HEK293 (cell line): ENCODE data around the gene CDYL.

ENCODE experiments used
- CTCF ChIA-PET: fragments of 350-600 bp; formaldehyde crosslinking; extraction: SDS; loops from one replicate; lab custom pipeline; 2021; ENCODE audit warnings: antibody characterized with exemption; lab: Yijun Ruan, JAX
- POLR2A ChIA-PET: fragments of 300-600 bp; formaldehyde crosslinking; extraction: SDS; loops from one replicate; lab custom pipeline; 2020; ENCODE audit warnings: antibody characterized with exemption, inconsistent platforms; lab: Yijun Ruan, JAX
- H3K27ac ChIP-seq: fragments of 200-500 bp; sonication (Bioruptor generic); 2 replicates; pipeline ENCODE4 v1.5.1; 2014; ENCODE audit warnings: low read depth, low read length, control low read depth, inconsistent platforms; ENCODE audit errors: extremely low read depth
- H3K36me3 ChIP-seq, 2 experiments: fragments of 200-500 bp in 1 of 2; sonication (Bioruptor generic) in 1 of 2; 1 replicate in 1 of 2; 2 replicates in 1 of 2; pipeline ENCODE4 v1.5.1; 2014 to 2017; ENCODE audit warnings: inconsistent platforms in 2 of 2, low read length in 2 of 2; ENCODE audit not compliant: control insufficient read depth in 2 of 2, insufficient read depth in 1 of 2
- H3K4me1 ChIP-seq: fragments of 200-500 bp; sonication (Bioruptor generic); 2 replicates; pipeline ENCODE4 v1.5.1; 2014; ENCODE audit warnings: mild to moderate bottlenecking, low read length, inconsistent platforms; ENCODE audit not compliant: control insufficient read depth, insufficient read depth
- H3K4me3 ChIP-seq: 2 replicates; pipeline ENCODE4 v1.5.1; 2011; ENCODE audit warnings: low read depth, mild to moderate bottlenecking, control low read depth, low read length, moderate library complexity
- H3K9me3 ChIP-seq: fragments of 200-500 bp; sonication (Bioruptor generic); 2 replicates; pipeline ENCODE4 v1.5.1; 2014; ENCODE audit warnings: low read depth, low read length, inconsistent platforms; ENCODE audit not compliant: control insufficient read depth, insufficient read depth
- BCL11A ChIP-seq: fragments of 450-650 bp; formaldehyde crosslinking; IDR thresholded peaks from 2 replicates; pipeline ENCODE4 v1.5.1; 2016; ENCODE audit warnings: low read depth, missing biosample characterization, missing genetic modification characterization
- BCL6B ChIP-seq: fragments of 450-650 bp; formaldehyde crosslinking; IDR thresholded peaks from 2 replicates; pipeline ENCODE4 v1.5.1; 2017; ENCODE audit warnings: missing biosample characterization, missing genetic modification characterization
- CTCF ChIP-seq: fragments of 450-650 bp; formaldehyde crosslinking; IDR thresholded peaks from 2 replicates; pipeline ENCODE4 v1.5.1; 2016; ENCODE audit warnings: missing biosample characterization, missing genetic modification characterization
- PRDM10 ChIP-seq: fragments of 450-650 bp; formaldehyde crosslinking; IDR thresholded peaks from 2 replicates; pipeline ENCODE4 v1.5.1; 2016; ENCODE audit warnings: missing biosample characterization, missing genetic modification characterization
- SP3 ChIP-seq: fragments of 450-650 bp; formaldehyde crosslinking; IDR thresholded peaks from 2 replicates; pipeline ENCODE4 v1.5.1; 2016; ENCODE audit warnings: missing biosample characterization, missing genetic modification characterization
- YY1 ChIP-seq: fragments of 450-650 bp; formaldehyde crosslinking; IDR thresholded peaks from 2 replicates; pipeline ENCODE4 v1.5.1; 2018; ENCODE audit warnings: missing biosample characterization, missing genetic modification characterization
- ZFP41 ChIP-seq: fragments of 450-650 bp; formaldehyde crosslinking; IDR thresholded peaks from 2 replicates; pipeline ENCODE4 v1.5.1; 2016; ENCODE audit warnings: missing biosample characterization, missing genetic modification characterization, borderline replicate concordance
- ZNF133 ChIP-seq: fragments of 450-650 bp; formaldehyde crosslinking; IDR thresholded peaks from 2 replicates; pipeline ENCODE4 v1.5.1; 2016; ENCODE audit warnings: missing biosample characterization, missing genetic modification characterization
- ZNF169 ChIP-seq: fragments of 450-650 bp; formaldehyde crosslinking; IDR thresholded peaks from 2 replicates; pipeline ENCODE4 v1.5.1; 2016; ENCODE audit warnings: missing biosample characterization, missing genetic modification characterization
- ZNF2 ChIP-seq: fragments of 450-650 bp; formaldehyde crosslinking; IDR thresholded peaks from 2 replicates; pipeline ENCODE4 v1.5.1; 2016; ENCODE audit warnings: missing biosample characterization, missing genetic modification characterization
- ZNF26 ChIP-seq: fragments of 450-650 bp; formaldehyde crosslinking; IDR thresholded peaks from 2 replicates; pipeline ENCODE4 v1.5.1; 2016; ENCODE audit warnings: missing biosample characterization, missing genetic modification characterization
- ZNF600 ChIP-seq: fragments of 450-650 bp; formaldehyde crosslinking; IDR thresholded peaks from 2 replicates; pipeline ENCODE4 v1.5.1; 2016; ENCODE audit warnings: missing biosample characterization, missing genetic modification characterization
- ZNF610 ChIP-seq: fragments of 450-650 bp; formaldehyde crosslinking; IDR thresholded peaks from 2 replicates; pipeline ENCODE4 v1.5.1; 2016; ENCODE audit warnings: missing biosample characterization, missing genetic modification characterization, borderline replicate concordance
- ZNF664 ChIP-seq: fragments of 450-650 bp; formaldehyde crosslinking; IDR thresholded peaks from 2 replicates; pipeline ENCODE4 v1.5.1; 2016; ENCODE audit warnings: missing biosample characterization, missing genetic modification characterization

CDYL gene

GRCh38 chr6:4969609-4970285 is 193.5 kb downstream of the CDYL start (continued):
- no peak for TF ChIP-seq PRDM10 (tag by site-specific recombination)
- TF ChIP-seq CTCF (tag by site-specific recombination), result no peak
- no peak for TF ChIP-seq ZNF664 (tag by site-specific recombination)
- TF ChIP-seq YY1 (tag by site-specific recombination), result no peak
- no peak for TF ChIP-seq ZNF610

GRCh38 chr6:4970739-4971395 is 194.7 kb downstream of the CDYL start:
- Histone ChIP-seq H3K27ac (no peak overlapping the region), H3K4me1 (no peaks in the 10 kb centered on the region), H3K36me3 (no peaks in the 10 kb centered on the region), H3K9me3 (no peaks in the 10 kb centered on the region), H3K4me3 (no peak overlapping the region)
- ChIA-PET POLR2A (no interaction called here), CTCF (no interaction called here)
- TF ChIP-seq ZNF26 (tag by site-specific recombination), result no peak
- no peak for TF ChIP-seq ZNF600 (tag by site-specific recombination)
- no peak for TF ChIP-seq ZNF169 (tag by site-specific recombination)
- TF ChIP-seq SP3 (tag by site-specific recombination), result no peak
- no peak for TF ChIP-seq BCL11A (tag by site-specific recombination)

GRCh38 chr6:4971851-4972250 is 195.6 kb downstream of the CDYL start:
- CTCF ChIA-PET, result interaction anchor here (0.6 kb wide), 1 partner anchor 132 kb away, joined by 3 read pairs; no protein-coding TSS in a partner anchor
- Histone ChIP-seq H3K27ac (no peak overlapping the region), H3K9me3 (no peaks in the 10 kb centered on the region), H3K4me1 (no peaks in the 10 kb centered on the region), H3K4me3 (no peak overlapping the region), H3K36me3 (no peaks in the 10 kb centered on the region)
- POLR2A ChIA-PET, result no interaction called here
- TF ChIP-seq ZNF2 (tag by site-specific recombination) (no peak), ZNF133 (no peak), BCL6B (no peak), ZFP41 (tag by site-specific recombination) (no peak)
